ENCODE results near the gene ATAT1.

Gene ATAT1

GRCh38 chr6:30597315-30598144 lies 29.1 kb upstream of the ATAT1 start:
- TF ChIP-seq CTCF (IDR thresholded peaks at IDR 0.05; ENCODE audit: extremely low read depth, missing control alignments) = peak; percentile 86
- DNase-seq (ENCODE audit: low spot score) = peak; percentile 78

- TF ChIP-seq CTCF (IDR thresholded peaks at IDR 0.05; ENCODE audit: extremely low read depth, missing control alignments) = no peak
- no peak for DNase-seq (ENCODE audit: low spot score)
These were observed 27.6 kb upstream of the ATAT1 start for GRCh38 chr6:30598912-30599624.

- no peak for TF ChIP-seq CTCF (IDR thresholded peaks at IDR 0.05; ENCODE audit: extremely low read depth, missing control alignments)
- no peak for DNase-seq (ENCODE audit: low spot score)
These were observed 26.9 kb upstream of the ATAT1 start for GRCh38 chr6:30599625-30600324.

GRCh38 chr6:30600451-30600961 lies 26.2 kb upstream of the ATAT1 start:
- DNase-seq (ENCODE audit: low spot score) = no peak
- no peak for TF ChIP-seq CTCF (IDR thresholded peaks at IDR 0.05; ENCODE audit: extremely low read depth, missing control alignments)

- no peak for DNase-seq (ENCODE audit: low spot score)
- TF ChIP-seq CTCF (IDR thresholded peaks at IDR 0.05; ENCODE audit: extremely low read depth, missing control alignments) = no peak
These were observed 25.2 kb upstream of the ATAT1 start for GRCh38 chr6:30601436-30601814.

GRCh38 chr6:30601815-30602641 lies 24.6 kb upstream of the ATAT1 start:
- DNase-seq (ENCODE audit: low spot score) = no peak

More at GRCh38 chr6:30601815-30602641, 24.6 kb upstream of the ATAT1 start:
- TF ChIP-seq CTCF (IDR thresholded peaks at IDR 0.05; ENCODE audit: extremely low read depth, missing control alignments) = no peak

Measured in GM20000 (cell line).